OCI-LY1 (cell line): ENCODE data around the gene VWA8.

Source experiments
- EZH2 ChIP-seq: fragments of 200-600 bp; sonication (generic), shearing (Covaris generic); IDR thresholded peaks from 2 replicates; pipeline ENCODE4 v1.8.0; 2017; ENCODE audit warnings: borderline replicate concordance, mixed run types, mild to moderate bottlenecking, antibody characterized with exemption, low read length, moderate library complexity, mixed read lengths
- TF ChIP-seq, protein P1 (sequence below): fragments of 200-600 bp; sonication (generic), shearing (Covaris generic); IDR thresholded peaks from 2 replicates; pipeline ENCODE4 v1.5.1; 2017; ENCODE audit warnings: mild to moderate bottlenecking, antibody characterized with exemption, low read length, moderate library complexity, mixed read lengths

DNA sequence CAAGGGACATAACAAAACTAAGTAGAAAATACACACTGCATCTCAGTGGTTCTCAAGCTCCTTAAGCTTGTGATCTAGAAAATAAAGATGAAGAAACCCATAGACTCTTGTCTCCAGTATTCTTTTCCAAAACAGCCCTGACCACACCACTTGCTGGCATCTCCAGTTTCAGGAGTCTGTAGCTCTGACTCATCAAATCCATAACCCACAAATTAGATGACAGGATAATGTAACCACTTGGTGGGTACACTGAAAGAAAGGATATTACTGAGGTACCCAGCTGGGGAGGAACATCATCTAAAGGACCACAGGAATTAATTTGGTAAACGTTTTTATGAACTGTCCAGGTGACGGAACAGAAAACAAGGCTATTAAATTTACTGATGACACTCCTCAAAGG lies 214.7 kb downstream of the VWA8 start:
- TF ChIP-seq, protein P1, sequence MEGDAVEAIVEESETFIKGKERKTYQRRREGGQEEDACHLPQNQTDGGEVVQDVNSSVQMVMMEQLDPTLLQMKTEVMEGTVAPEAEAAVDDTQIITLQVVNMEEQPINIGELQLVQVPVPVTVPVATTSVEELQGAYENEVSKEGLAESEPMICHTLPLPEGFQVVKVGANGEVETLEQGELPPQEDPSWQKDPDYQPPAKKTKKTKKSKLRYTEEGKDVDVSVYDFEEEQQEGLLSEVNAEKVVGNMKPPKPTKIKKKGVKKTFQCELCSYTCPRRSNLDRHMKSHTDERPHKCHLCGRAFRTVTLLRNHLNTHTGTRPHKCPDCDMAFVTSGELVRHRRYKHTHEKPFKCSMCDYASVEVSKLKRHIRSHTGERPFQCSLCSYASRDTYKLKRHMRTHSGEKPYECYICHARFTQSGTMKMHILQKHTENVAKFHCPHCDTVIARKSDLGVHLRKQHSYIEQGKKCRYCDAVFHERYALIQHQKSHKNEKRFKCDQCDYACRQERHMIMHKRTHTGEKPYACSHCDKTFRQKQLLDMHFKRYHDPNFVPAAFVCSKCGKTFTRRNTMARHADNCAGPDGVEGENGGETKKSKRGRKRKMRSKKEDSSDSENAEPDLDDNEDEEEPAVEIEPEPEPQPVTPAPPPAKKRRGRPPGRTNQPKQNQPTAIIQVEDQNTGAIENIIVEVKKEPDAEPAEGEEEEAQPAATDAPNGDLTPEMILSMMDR = no peak
- no peak for TF ChIP-seq EZH2
